CD4-positive, alpha-beta T cell treated with Interleukin-10 for 1 hour (primary cell): Measurements from ENCODE around the gene SLC47A2.

Source experiments
- DNase-seq: peaks from one replicate; pipeline ENCODE4 v3.0.0-alpha.2; 2020

The SLC47A2 gene

GRCh38 chr17:19725486-19725885, 9.1 kb upstream of the SLC47A2 start:
- no peak for DNase-seq

- DNase-seq = peak; percentile 53
Observed at GRCh38 chr17:19724501-19725420, 8.4 kb upstream of the SLC47A2 start.

GRCh38 chr17:19723964-19724363, 7.6 kb upstream of the SLC47A2 start:
- no peak for DNase-seq

GRCh38 chr17:19720631-19721426, 4.4 kb upstream of the SLC47A2 start:
- no peak for DNase-seq

- no peak for DNase-seq
Observed at GRCh38 chr17:19720210-19720475, 3.8 kb upstream of the SLC47A2 start.

GRCh38 chr17:19719355-19720209, 3.2 kb upstream of the SLC47A2 start:
- no peak for DNase-seq

GRCh38 chr17:19718613-19719354, 2.4 kb upstream of the SLC47A2 start:
- DNase-seq = no peak

- no peak for DNase-seq
Observed at GRCh38 chr17:19718041-19718612, 1.7 kb upstream of the SLC47A2 start.

- no peak for DNase-seq
Observed at GRCh38 chr17:19717411-19717908, 1.1 kb upstream of the SLC47A2 start.

GRCh38 chr17:19717031-19717360, 612 bp upstream of the SLC47A2 start:
- no peak for DNase-seq

GRCh38 chr17:19714542-19715411, 1.6 kb downstream of the SLC47A2 start:
- DNase-seq = no peak

GRCh38 chr17:19713901-19714361, 2.5 kb downstream of the SLC47A2 start:
- DNase-seq = no peak

GRCh38 chr17:19713462-19713861, 2.9 kb downstream of the SLC47A2 start:
- no peak for DNase-seq

GRCh38 chr17:19712436-19713004, 3.9 kb downstream of the SLC47A2 start:
- no peak for DNase-seq

GRCh38 chr17:19709841-19710240, 6.5 kb downstream of the SLC47A2 start:
- no peak for DNase-seq

GRCh38 chr17:19708431-19709175, 7.8 kb downstream of the SLC47A2 start:
- no peak for DNase-seq

- no peak for DNase-seq
Observed at GRCh38 chr17:19707728-19708221, 8.6 kb downstream of the SLC47A2 start.

GRCh38 chr17:19706791-19707727, 9.3 kb downstream of the SLC47A2 start:
- no peak for DNase-seq
